SU-DHL-6 (cell line): ENCODE data around the gene LPIN1.

ENCODE experiments used
- CTCF ChIP-seq: fragments of 200-600 bp; sonication (generic); IDR thresholded peaks from one replicate; pipeline ENCODE4 v1.5.1; 2017; ENCODE audit warnings: antibody characterized with exemption, mild to moderate bottlenecking, low read length, moderate library complexity; ENCODE audit not compliant: insufficient read depth, poor library complexity, severe bottlenecking
- EZH2phosphoT487 ChIP-seq: fragments of 200-600 bp; sonication (generic), shearing (Covaris generic); conservative IDR thresholded peaks from 2 replicates; pipeline ENCODE4 v1.6.1; 2018; ENCODE audit warnings: mild to moderate bottlenecking, antibody characterized with exemption, low read length, moderate library complexity, mixed read lengths

DNA sequence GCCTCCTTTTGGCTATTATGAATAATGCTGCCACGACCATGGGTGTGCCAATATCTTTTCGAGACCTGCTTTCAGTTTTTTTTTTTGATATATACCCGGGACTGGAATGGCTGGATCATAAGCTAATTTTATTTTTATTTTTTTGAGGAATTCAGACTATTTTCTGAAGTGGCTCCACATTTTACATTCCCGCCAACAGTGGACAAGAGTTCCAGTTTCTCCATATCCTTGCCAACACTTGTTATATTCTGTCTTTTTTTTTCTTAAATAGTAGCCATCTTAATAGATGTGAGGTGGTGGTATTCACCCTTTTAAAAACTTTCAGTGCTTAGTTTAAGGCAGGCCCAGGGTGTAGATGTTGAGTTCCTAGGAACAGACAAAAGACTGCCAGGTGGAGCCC, 11.8 kb downstream of the LPIN1 start:
- TF ChIP-seq CTCF: no peak
- TF ChIP-seq EZH2phosphoT487: no peak
